Caki2 (cell line): ENCODE data around the gene TBCB. TPM values are rescaled to one million over a fixed set of nuclear protein-coding genes. Genes with fewer than 3 reads are reported as not detected.
A peak's percentile ranks its signal among the peaks of the same experiment; 100 is the strongest.

Source experiments
- DNase-seq: peaks from one replicate; pipeline ENCODE4 v3.0.0-alpha.2; 2015; ENCODE audit warnings: low read depth
- in situ Hi-C: cut with HindIII; loops from 2 replicates; pipeline ENCODE4 v1.10.0; 2016; ENCODE audit warnings: low sequenced_read_pairs, low pct_unique_long_range_greater_than_20kb, mixed read lengths
- total RNA-seq: library from RNA; depleted of rRNA; stranded (reverse); fragments of >200 nt; shearing (Covaris generic); gene quantifications from 2 replicates; pipeline ENCODE4 v1.2.3, GENCODE V29; 2014; ENCODE audit warnings: low replicate concordance

Gene TBCB
- total RNA-seq, 1 experiment from 2014 or later = 369 TPM

DNA sequence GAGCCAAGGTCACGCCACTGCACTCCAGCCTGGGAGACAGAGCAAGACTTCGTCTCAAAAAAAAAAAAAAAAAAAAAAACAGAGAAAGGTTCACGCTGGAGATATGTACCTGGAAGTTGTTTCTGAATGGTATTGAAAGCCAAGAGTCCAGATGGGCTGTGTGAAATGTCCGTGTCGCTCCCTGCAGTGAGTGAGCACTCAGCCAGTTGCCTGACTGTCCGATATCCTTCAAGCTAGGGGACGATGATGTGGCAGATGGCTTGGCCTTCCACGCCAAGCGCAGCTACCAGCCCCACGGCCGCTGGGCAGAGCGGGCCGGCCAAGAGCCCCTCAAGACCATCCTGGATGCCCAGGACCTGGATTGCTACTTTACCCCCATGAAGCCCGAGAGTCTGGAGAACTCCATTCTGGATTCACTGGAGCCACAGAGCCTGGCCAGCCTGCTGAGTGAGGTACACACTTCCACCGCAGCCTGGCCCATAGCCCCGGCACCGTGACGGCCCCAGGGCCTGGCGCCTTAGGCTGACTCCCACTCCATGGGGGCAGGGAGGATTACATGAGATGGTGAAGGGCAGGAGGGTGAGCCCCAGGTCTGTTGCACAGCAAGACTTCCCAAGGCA, 16.0 kb upstream of the TBCB start:
- in situ Hi-C loops = no loop called here
- no peak for DNase-seq

- in situ Hi-C loops = no loop called here
- DNase-seq = no peak
These were observed 14.8 kb upstream of the TBCB start for GRCh38 chr19:36100476-36100875.

GRCh38 chr19:36101550-36102327, 13.5 kb upstream of the TBCB start:
- no peak for DNase-seq
- in situ Hi-C loops = no loop called here

- DNase-seq = no peak
- in situ Hi-C loops = no loop called here
These were observed 12.1 kb upstream of the TBCB start for GRCh38 chr19:36103040-36103626.

- in situ Hi-C loops = no loop called here
- no peak for DNase-seq
These were observed 11.3 kb upstream of the TBCB start for GRCh38 chr19:36103842-36104552.

DNA sequence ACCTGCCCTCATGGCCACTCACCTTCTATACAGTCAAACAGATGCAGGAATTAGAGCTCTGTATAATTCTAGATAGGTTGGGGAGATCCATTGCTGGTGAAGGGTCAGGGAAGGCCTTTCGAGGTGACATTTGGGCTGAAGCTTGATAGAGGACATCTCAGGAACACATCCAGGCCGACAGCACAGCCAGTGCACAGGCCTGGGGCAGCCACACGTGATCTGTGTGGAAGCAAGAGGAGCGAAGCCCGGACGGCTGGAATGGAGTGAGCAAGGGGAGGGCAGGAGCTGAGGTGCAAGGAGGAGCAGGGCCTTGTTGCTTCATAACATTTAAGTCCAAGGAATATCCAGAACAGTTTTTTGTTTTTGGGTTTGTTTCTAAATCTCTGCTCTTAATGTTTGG, 8.8 kb upstream of the TBCB start:
- in situ Hi-C loops = no loop called here
- no peak for DNase-seq

DNA sequence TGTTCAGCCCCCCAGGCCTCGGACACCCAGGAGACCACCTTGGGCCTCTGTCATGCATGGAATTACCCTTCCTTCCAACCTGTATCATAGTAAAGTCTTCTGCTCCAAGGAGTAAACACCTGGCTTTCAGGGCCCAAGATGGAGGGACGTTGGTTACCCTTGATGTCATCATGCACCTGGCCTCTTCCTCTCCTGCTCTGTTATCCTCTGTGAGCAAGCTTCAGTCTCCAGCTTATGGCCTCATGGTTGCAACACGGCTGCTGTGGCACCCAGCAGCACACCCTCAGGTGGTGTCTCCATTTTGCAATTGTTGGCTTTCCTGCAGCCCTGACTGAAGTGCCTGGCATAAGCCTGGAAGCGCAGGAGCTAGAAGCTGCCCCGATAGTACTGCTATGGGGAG, 8.3 kb upstream of the TBCB start:
- DNase-seq = no peak

GRCh38 chr19:36108684-36109083, 6.6 kb upstream of the TBCB start:
- no peak for DNase-seq
- in situ Hi-C loops = no loop called here

More for the DNA sequence above, 8.3 kb upstream of the TBCB start:
- in situ Hi-C loops = no loop called here

- DNase-seq = no peak
- in situ Hi-C loops = no loop called here
These were observed 4.6 kb upstream of the TBCB start, which contains the start of gene OVOL3 for GRCh38 chr19:36110487-36111199. TSS of gene OVOL3 (plus strand) at chr19:36111143. CDS start at chr19:36111203, 60 bp downstream.

DNA sequence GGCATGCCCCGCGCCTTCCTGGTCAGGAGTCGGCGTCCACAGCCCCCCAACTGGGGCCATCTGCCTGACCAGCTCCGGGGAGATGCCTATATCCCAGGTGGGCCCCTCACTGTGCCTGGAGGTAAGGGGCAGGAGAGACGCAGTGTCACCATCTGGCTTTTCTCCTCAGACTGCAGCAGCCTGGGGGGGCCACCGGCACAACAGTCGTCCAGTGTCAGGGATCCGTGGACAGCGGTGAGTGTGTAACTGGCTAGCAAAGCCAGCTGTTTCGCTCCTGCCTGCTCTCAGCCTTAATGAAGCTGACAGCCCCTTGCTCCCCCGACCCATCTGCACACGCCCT, 4.1 kb upstream of the TBCB start:
- in situ Hi-C loops = no loop called here
- DNase-seq = no peak

- no peak for DNase-seq
- in situ Hi-C loops = no loop called here
These were observed 2.6 kb upstream of the TBCB start for GRCh38 chr19:36112678-36113077.

GRCh38 chr19:36113425-36113824, 1.8 kb upstream of the TBCB start:
- in situ Hi-C loops = no loop called here

GRCh38 chr19:36113894-36114720, 1.2 kb upstream of the TBCB start:
- DNase-seq = no peak
- in situ Hi-C loops = no loop called here

More at GRCh38 chr19:36113425-36113824, 1.8 kb upstream of the TBCB start:
- no peak for DNase-seq

DNA sequence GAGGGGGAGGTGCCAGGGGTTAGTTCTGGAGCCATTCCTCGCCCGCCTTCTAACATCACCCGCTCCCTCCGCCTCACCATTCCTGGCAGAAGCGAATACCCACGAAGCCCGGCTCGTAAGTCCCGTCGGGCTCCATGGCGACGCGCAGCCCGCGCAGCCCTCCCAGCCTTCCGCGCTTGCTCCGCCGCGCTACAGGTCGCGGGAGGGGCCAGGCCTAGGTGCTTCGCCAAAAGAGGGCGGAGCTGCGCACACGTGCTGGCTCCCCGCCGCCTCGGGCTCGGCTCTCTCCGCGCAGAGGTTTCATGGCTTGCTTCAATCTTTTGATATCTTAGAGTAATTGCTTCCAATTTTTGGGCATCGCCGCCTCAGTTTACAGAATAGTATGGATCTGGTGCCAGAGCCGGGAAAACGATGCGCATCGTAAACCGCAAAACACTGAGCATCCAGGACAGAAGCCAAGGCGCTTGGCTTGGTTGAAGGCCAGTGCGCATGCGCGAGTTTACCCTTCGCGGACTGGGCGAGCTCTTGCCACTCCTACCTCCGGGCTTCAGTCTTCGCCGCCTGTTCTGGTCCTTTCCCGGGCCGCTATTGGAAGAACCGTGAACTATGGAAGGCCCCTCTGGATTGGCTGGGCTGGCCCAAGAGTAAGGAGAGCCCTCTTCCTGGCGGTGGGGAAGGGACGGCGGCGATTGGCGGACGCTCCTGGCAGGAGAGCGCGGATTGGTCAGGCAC, 381 bp upstream of the TBCB start, which contains the start of gene POLR2I:
Gene POLR2I (minus strand): TSS at position 155 of the 732 bp plus-strand sequence. CDS start 19 bp downstream, at position 136.
- in situ Hi-C loops = no loop called here
- DNase-seq = peak; percentile 100

DNA sequence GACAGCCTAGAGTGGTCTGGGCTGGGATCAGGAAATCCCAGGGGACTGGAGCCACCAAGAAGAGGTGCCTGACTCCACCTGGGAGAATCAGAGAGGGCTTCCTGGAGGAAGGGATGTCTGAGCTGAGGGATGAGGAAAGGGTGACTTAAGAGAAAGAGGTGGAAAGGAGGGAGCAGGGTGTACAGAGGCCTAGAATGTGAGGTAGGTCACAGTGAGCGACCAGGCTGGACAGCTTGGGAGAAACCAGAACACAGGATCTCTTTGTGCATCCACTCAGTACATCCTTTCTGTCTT, 1.0 kb downstream of the TBCB start:
- no peak for DNase-seq
- in situ Hi-C loops = no loop called here

DNA sequence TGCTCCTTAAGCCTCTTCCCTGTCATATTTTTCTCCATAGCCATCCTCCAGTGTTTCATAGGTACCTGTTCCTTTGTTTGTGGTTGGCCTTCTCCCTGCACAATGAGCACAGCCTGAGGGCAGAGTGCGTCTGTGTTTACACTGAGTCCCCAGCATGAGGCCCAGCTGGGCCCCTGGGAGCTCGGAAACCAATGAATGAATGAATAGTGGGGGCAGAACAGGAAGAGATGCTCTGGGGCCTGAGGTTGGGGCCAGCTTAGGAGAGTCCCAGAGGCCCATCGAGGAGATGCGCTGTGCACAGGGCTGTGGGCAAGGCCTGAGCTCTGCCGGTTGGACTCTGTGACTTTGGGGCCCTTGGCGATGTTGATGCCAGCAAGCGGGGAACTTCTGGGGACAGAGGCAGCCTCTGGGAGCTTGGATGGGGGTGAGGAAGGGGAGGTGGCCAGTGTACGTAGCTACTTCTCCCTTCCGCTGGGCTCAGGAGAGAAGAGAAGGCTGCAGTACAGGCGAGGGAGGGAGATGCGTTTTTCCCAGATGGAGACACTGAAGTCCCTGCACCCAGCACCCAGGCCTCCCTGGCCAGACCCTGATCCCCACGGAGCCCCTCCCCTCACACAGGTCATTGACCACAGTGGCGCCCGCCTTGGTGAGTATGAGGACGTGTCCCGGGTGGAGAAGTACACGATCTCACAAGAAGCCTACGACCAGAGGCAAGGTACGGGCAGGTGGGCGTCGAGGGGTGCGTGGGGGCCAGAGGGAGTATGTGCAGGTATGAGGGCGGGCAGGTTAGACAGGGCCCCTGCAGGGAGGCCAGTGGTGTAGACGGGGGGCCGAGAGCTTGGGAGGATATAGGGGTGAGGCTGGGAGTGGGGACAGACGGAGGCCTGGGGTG, 5.1 kb downstream of the TBCB start:
- DNase-seq = no peak
- in situ Hi-C loops = no loop called here
